Pancreas (tissue), 10 donors: ENCODE results near the gene SUPT3H. TPM values are rescaled to one million over a fixed set of nuclear protein-coding genes. Genes with fewer than 3 reads are reported as not detected.
"Not testable (repeated sequence)": the region's sequence is repeated elsewhere in the genome, so short reads cannot be mapped to it uniquely, and the experiment has no call there.

ENCODE experiments used
- ATAC-seq, 4 donors: fragments of 200-7000 bp; cut with Tn5 transposase; one replicate each; pipeline versions ENCODE4 v1.8.0 to v1.9.1; 2020; ENCODE audit warnings: mild to moderate bottlenecking in 4 of 4, moderate library complexity in 4 of 4
- DNase-seq, 6 donors: peaks; one replicate each; pipeline ENCODE4 v3.0.0-alpha.2; 2020
- FAIRE-seq: peaks from 2 replicates; lab custom pipeline; 2012; peaks lifted over from hg19 to GRCh38; lab: Jason Lieb, UNC
- H3K27ac ChIP-seq, 4 donors: fragments of 200-600 bp; sonication (generic); 1 replicate in 3 of 4; 2 replicates in 1 of 4; pipeline versions ENCODE4 v1.5.0 to v1.8.0; 2020
- H3K27me3 ChIP-seq, 4 donors: fragments of 200-600 bp; one replicate each; pipeline ENCODE4 v1.8.0; 2021
- H3K36me3 ChIP-seq, 3 donors: fragments of 200-600 bp; sonication (generic) in 1 of 3; one replicate each; pipeline versions ENCODE4 v1.5.0 to v1.8.0; 2020 to 2021
- H3K4me1 ChIP-seq, 3 donors: fragments of 200-600 bp; one replicate each; pipeline ENCODE4 v1.8.0; 2021
- H3K4me3 ChIP-seq, 4 donors: fragments of 200-600 bp; sonication (generic) in 2 of 4; one replicate each; pipeline versions ENCODE4 v1.5.0 to v1.8.0; 2020 to 2021
- H3K9me3 ChIP-seq, 4 donors: fragments of 200-600 bp; one replicate each; pipeline ENCODE4 v1.8.0; 2021
- CTCF ChIP-seq, 4 donors: fragments of 200-600 bp; sonication (generic) in 3 of 4; IDR thresholded peaks; one replicate each; pipeline versions ENCODE4 v1.5.0 to v1.8.0; 2021; ENCODE audit warnings: antibody characterized with exemption in 4 of 4
- WGBS, 2 donors: extraction: QIAGEN DNeasy Blood & Tissue Kit; methylation state at CpG; one replicate each; pipeline ENCODE4 v1.1.7; 2013; 5-methylcytosine and 5-hydroxymethylcytosine counted together
- intact Hi-C, 3 donors: fragments of 100-400 bp; cut with DNase I; formaldehyde crosslinking; loops; one replicate each; pipeline versions ENCODE4 v1.11.1 to v1.14.2; 2022
- polyA plus RNA-seq, 2 donors: library from polyadenylated mRNA; stranded (reverse); fragments of 200-250 nt; gene quantifications; one replicate each; pipeline ENCODE4 v1.2.3, GENCODE V29; 2013
- total RNA-seq, 6 donors: library from RNA; stranded (reverse); fragmentation: NEBNext Ultra II Directional in 4 of 6; extraction: Animal tissue kit (Norgen Biotek cat#: 25700) in 4 of 6; gene quantifications; one replicate each; pipeline versions ENCODE4 v1.2.1 to v1.2.4, GENCODE V29; 2021 to 2023
- donor health status: healthy with polysubstance abuse.
- donor health status: DM: no; HTN: no; CAD: no; lungs with moderate emphysema.
- donor health status: DM: no; HTN: no; CAD: no.
- donor health status: control.
- donor health status: control.
- donor health status: Bipolar disorder and iron deficiency.
- donor health status: DM: yes; HTN: yes; CAD: no.
- donor health status: DM: no; HTN: no; CAD: no.
- donor health status: DM: no; HTN: no; CAD: no.
- donor health status: DM: yes; HTN: yes; CAD: no.

The SUPT3H gene
- total and polyA plus RNA-seq, 8 donors, result 3.6 to 8.0 (median 5.3) TPM

- intact Hi-C loops, result no loop called here
- Histone ChIP-seq H3K27me3 (no peaks in the 10 kb centered on the region), H3K4me3 (no peak overlapping the region), H3K9me3 (no peaks in the 10 kb centered on the region), H3K36me3 (no peaks in the 10 kb centered on the region), H3K27ac (peak overlapping the region in 1 of 4 donors; percentile 17), H3K4me1 (peaks cover 0 to 27% (median 0%) of the 10 kb centered on the region in 3 donors)
- no peak for FAIRE-seq
- peak in 2 of 4 donors; percentile 20 to 46 for ATAC-seq
- no peak for DNase-seq
- 81 to 85% methylated on average over 1 of the region's 1 CpG for WGBS, 2 donors
- TF ChIP-seq CTCF (IDR thresholded peaks at IDR 0.05), result no peak
These were observed 332.5 kb downstream of the SUPT3H start for GRCh38 chr6:45045253-45045601.

GRCh38 chr6:45044510-45045252, 333.1 kb downstream of the SUPT3H start:
- no peak for FAIRE-seq
- Histone ChIP-seq H3K27me3 (no peaks in the 10 kb centered on the region), H3K27ac (peak overlapping the region in 1 of 4 donors; percentile 17), H3K4me3 (no peak overlapping the region), H3K4me1 (peaks cover 0 to 27% (median 0%) of the 10 kb centered on the region in 3 donors), H3K36me3 (no peaks in the 10 kb centered on the region), H3K9me3 (no peaks in the 10 kb centered on the region)
- peak in 1 of 6 donors; percentile 10 for DNase-seq
- peak; percentile 71 to 93 (median 80) for ATAC-seq
- 45 to 52% methylated on average over 2 of the region's 2 CpGs for WGBS, 2 donors
- intact Hi-C loops, result no loop called here
- TF ChIP-seq CTCF (IDR thresholded peaks at IDR 0.05), result no peak

DNA sequence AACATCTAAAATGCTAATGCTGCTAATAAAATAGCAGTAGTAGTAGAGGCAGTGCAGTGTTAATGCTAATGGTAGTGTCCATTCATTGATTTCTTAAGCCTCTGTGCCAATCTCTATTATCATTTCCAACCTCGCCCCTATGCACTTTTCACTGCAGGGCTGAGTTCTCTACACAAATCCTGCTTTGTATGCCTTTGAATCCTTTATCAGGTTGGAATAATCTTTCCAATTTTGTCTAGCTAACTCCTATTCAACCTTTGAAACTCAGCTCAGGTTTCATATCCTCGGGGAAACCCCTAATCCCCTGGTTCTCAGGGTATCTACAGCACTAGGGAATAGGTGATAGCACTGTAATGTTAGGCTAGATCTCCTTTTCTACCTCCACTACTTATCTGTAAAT, 333.6 kb downstream of the SUPT3H start:
- Histone ChIP-seq H3K4me1 (peaks cover 0 to 27% (median 0%) of the 10 kb centered on the region in 3 donors), H3K9me3 (no peaks in the 10 kb centered on the region), H3K27me3 (no peaks in the 10 kb centered on the region), H3K36me3 (no peaks in the 10 kb centered on the region), H3K27ac (peak overlapping the region in 1 of 4 donors; percentile 17), H3K4me3 (no peak overlapping the region)
- intact Hi-C loops, result no loop called here
- FAIRE-seq (no peak), ATAC-seq (peak; percentile 23 to 67 (median 46)), DNase-seq (no peak)
- TF ChIP-seq CTCF (IDR thresholded peaks at IDR 0.05), result no peak
- WGBS, 2 donors, result 59 to 60% methylated on average over 2 of the region's 2 CpGs

- H3K4me1 ChIP-seq, result peaks cover 0 to 27% (median 0%) of the 10 kb centered on the region in 3 donors
- H3K9me3 ChIP-seq, ATAC-seq, H3K27me3 ChIP-seq, H3K27ac ChIP-seq, intact Hi-C loops, H3K4me3 ChIP-seq, DNase-seq, H3K36me3 ChIP-seq, FAIRE-seq: not testable (repeated sequence)
- WGBS, 2 donors, result 95 to 96% methylated on average over 2 of the region's 2 CpGs
These were observed 335.1 kb downstream of the SUPT3H start for GRCh38 chr6:45042673-45043072.

GRCh38 chr6:45038226-45038625, 339.5 kb downstream of the SUPT3H start:
- 85 to 92% methylated on average over 1 of the region's 1 CpG for WGBS, 2 donors
- intact Hi-C loops, result no loop called here
- DNase-seq (no peak), ATAC-seq (no peak), FAIRE-seq (no peak)
- TF ChIP-seq CTCF (IDR thresholded peaks at IDR 0.05), result no peak
- no peaks in the 10 kb centered on the region for H3K9me3 ChIP-seq
- peaks cover 0 to under 1% (median 0%) of the 10 kb centered on the region in 3 donors for H3K4me1 ChIP-seq
- H3K36me3 ChIP-seq, result no peaks in the 10 kb centered on the region
- no peaks in the 10 kb centered on the region for H3K27me3 ChIP-seq
- no peak overlapping the region for H3K4me3 ChIP-seq
- H3K27ac ChIP-seq, result no peak overlapping the region
